ENCODE measurements around the gene GTF3C1.

DNA sequence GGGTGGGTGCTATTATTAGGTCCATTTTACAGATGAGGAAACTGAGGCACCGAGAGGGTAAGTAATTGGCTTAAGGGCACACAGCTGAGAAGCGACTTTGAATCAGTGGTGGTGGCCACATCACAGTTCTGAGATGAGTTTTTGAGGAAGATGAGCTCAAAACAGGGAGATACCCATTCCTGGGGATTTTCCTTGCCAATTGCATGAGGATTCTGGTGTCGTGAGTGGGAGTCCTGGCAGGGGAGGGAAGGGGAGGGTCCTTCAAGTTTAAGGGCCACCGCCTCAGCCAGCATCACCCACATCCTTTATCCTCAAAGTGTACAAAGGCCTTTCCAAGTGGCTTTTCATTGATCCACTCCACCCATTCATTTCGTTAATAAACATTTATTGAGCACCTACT lies 102.4 kb downstream of the GTF3C1 start:
- TF ChIP-seq, protein P1, sequence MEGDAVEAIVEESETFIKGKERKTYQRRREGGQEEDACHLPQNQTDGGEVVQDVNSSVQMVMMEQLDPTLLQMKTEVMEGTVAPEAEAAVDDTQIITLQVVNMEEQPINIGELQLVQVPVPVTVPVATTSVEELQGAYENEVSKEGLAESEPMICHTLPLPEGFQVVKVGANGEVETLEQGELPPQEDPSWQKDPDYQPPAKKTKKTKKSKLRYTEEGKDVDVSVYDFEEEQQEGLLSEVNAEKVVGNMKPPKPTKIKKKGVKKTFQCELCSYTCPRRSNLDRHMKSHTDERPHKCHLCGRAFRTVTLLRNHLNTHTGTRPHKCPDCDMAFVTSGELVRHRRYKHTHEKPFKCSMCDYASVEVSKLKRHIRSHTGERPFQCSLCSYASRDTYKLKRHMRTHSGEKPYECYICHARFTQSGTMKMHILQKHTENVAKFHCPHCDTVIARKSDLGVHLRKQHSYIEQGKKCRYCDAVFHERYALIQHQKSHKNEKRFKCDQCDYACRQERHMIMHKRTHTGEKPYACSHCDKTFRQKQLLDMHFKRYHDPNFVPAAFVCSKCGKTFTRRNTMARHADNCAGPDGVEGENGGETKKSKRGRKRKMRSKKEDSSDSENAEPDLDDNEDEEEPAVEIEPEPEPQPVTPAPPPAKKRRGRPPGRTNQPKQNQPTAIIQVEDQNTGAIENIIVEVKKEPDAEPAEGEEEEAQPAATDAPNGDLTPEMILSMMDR (IDR thresholded peaks at IDR 0.05) = no peak
- TF ChIP-seq ZFX (IDR thresholded peaks at IDR 0.05; ENCODE audit: borderline replicate concordance) = no peak

Data from 22Rv1 (cell line).